ENCODE data around the gene KLHL40.

GRCh38 chr3:42706721-42707619 lies 21.6 kb downstream of the KLHL40 start:
- TF ChIP-seq PBX3 (IDR thresholded peaks at IDR 0.05) (no peak), MAZ (IDR thresholded peaks at IDR 0.05; ENCODE audit: borderline replicate concordance, low read depth, low read length) (no peak), CTCF (IDR thresholded peaks at IDR 0.05) (no peak), POLR2A (IDR thresholded peaks at IDR 0.05; ENCODE audit: low read length) (no peak), RAD21 (conservative IDR thresholded peaks at IDR 0.05 in 1 of 2, IDR thresholded peaks at IDR 0.05 in 1 of 2) (no peak), BCL3 (IDR thresholded peaks at IDR 0.05) (no peak), ESRRA (IDR thresholded peaks at IDR 0.05; ENCODE audit: borderline replicate concordance, low read length) (no peak), HDAC2 (IDR thresholded peaks at IDR 0.05) (no peak), HMGXB4 (CRISPR knock-in tag; IDR thresholded peaks at IDR 0.05; ENCODE audit: borderline replicate concordance) (no peak)

Data from A549 (cell line).